Measurements from ENCODE around the gene AP3S2.

Gene AP3S2

DNA sequence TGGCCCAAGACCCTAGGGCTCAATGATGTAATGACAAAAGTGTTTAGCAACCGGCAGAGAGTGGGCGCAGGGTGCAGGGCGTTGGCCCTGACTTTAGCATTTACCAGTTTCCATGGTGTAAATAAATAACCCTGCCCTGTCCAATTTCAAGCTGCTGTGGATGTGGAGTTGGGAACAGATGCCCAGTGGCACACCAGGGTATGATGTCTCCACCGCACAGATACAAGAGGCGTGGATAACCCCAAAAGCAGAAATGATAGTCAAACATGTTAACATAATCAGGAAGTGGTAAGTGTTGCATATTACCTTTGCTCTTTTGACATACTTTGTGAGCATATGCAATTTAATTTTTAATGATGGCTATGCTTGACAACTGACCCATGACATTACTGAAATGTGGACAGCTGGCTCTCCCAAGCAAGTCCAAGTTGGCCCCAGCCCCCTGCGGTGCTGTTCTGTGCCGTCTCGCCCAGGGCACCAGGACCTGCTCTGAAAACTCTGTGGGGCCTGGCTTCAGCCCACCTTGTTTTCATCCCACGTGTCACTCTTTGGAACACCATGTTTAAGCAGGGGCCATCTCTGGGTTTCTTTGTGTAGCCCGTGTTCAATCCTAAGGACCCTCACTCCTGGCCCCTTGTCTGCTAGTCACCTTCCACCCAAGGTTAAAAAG lies 68.4 kb downstream of the AP3S2 start:
- H3K4me3 ChIP-seq (replicated peaks; ENCODE audit: low read depth, low read length): no peak overlapping the region
- no peaks in the 10 kb centered on the region; the same call in 1 of the 2 replicates for H3K27me3 ChIP-seq (replicated peaks; ENCODE audit: control insufficient read depth, insufficient read depth, low read length)
- DNase-seq (ENCODE audit: extremely low read depth, insufficient read length): no peak
- H3K36me3 ChIP-seq (ENCODE audit: control insufficient read depth, insufficient read depth, low read length): no peaks in the 10 kb centered on the region
- TF ChIP-seq, protein P1, sequence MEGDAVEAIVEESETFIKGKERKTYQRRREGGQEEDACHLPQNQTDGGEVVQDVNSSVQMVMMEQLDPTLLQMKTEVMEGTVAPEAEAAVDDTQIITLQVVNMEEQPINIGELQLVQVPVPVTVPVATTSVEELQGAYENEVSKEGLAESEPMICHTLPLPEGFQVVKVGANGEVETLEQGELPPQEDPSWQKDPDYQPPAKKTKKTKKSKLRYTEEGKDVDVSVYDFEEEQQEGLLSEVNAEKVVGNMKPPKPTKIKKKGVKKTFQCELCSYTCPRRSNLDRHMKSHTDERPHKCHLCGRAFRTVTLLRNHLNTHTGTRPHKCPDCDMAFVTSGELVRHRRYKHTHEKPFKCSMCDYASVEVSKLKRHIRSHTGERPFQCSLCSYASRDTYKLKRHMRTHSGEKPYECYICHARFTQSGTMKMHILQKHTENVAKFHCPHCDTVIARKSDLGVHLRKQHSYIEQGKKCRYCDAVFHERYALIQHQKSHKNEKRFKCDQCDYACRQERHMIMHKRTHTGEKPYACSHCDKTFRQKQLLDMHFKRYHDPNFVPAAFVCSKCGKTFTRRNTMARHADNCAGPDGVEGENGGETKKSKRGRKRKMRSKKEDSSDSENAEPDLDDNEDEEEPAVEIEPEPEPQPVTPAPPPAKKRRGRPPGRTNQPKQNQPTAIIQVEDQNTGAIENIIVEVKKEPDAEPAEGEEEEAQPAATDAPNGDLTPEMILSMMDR (IDR thresholded peaks at IDR 0.05; ENCODE audit: insufficient read depth, low read length, poor library complexity, severe bottlenecking): no peak

DNA sequence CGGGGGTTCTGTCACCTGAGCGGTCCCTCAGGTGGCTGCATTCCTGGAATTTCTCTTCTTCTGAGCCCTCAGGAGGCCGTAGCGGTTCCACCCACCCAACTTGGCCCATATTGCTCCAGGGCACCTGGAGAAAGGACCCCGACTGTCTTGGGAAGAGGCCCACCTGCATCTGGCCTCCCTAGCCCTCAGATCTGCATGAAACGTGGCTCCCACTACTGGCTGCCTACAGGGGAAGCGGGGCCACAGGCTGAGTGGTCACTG lies 69.3 kb downstream of the AP3S2 start:
- H3K27me3 ChIP-seq (replicated peaks; ENCODE audit: control insufficient read depth, insufficient read depth, low read length): no peaks in the 10 kb centered on the region; the same call in 1 of the 2 replicates
- no peaks in the 10 kb centered on the region for H3K36me3 ChIP-seq (ENCODE audit: control insufficient read depth, insufficient read depth, low read length)
- H3K4me3 ChIP-seq (replicated peaks; ENCODE audit: low read depth, low read length): no peak overlapping the region
- no peak for DNase-seq (ENCODE audit: extremely low read depth, insufficient read length)
- TF ChIP-seq, protein P1 (IDR thresholded peaks at IDR 0.05; ENCODE audit: insufficient read depth, low read length, poor library complexity, severe bottlenecking): no peak

DNA sequence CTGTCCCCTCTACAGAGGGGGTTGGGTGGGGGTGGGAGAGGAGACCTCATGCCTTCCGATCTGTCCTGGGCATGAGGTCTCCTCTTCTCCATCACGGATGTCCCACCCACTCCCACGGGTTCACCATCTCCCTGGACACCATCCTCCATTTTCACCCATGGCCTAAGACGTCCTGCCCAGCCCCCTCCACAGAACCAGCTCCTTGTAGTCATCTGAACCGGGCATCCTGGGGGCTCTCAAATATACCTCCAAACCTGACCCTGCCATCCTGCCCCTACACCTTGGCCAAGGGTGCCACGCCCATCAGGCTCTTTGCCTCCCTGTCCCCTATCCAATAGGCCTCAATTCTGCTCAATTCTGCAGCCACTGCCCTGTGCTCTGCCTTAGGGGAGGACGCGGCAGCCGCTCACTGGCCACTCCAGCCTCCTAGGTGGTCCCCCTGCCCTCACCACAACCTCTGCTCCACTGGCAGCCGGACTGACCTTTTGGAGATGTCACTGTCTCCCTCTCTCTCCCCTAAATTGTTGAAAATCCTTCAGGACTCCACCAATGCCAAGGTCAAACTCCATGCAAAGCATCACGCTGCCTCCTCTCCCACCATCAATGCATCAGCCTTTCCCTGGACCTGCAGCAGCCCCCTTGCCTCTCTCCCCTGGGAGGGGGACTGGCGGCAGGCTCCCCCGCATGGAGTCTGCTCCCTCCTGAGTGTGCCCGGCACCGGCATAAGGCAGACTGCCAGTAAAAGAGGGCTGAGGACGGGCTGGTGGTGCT lies 69.8 kb downstream of the AP3S2 start:
- H3K27me3 ChIP-seq (replicated peaks; ENCODE audit: control insufficient read depth, insufficient read depth, low read length): no peaks in the 10 kb centered on the region; the same call in 1 of the 2 replicates
- DNase-seq (ENCODE audit: extremely low read depth, insufficient read length): no peak
- no peak overlapping the region for H3K4me3 ChIP-seq (replicated peaks; ENCODE audit: low read depth, low read length)
- TF ChIP-seq, protein P1 (IDR thresholded peaks at IDR 0.05; ENCODE audit: insufficient read depth, low read length, poor library complexity, severe bottlenecking): no peak
- H3K36me3 ChIP-seq (ENCODE audit: control insufficient read depth, insufficient read depth, low read length): no peaks in the 10 kb centered on the region

DNA sequence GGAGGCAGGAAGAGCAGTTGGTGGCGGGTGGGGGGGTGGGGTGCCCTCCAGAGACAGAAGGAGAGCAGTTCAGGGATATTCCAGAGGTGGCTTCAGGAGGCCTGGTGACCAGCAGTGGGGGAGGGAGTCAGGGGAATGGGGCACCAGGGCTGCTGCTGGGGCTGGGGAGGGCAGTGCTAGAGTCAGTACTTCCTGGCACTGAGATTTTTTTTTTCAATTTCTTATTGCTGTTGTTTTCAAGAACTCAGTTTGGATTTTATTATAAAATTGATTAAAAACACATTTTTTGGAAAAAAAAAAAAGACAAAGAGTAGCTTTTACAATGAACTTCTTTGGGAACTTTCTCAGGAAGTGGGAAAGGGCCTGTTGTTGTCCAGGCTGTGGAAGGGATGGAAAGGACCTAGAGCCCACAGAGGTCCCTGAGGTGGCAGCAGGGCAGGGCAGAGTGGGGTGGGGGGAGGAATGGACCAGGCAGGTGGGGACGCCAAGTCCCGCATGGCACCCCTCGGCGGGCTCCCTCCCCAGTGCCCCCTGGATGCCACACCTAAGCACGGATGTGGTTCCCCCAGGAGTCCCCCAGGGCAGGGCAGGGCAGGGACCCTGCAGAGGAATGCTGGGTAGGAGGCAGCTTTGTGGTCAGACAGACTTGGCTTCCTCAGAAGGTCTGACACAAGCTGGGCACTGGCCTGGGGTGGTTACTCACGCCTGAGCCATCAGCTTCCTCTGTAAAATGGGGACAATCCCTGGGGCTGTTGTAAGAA lies 70.7 kb downstream of the AP3S2 start:
- no peaks in the 10 kb centered on the region; the same call in 1 of the 2 replicates for H3K27me3 ChIP-seq (replicated peaks; ENCODE audit: control insufficient read depth, insufficient read depth, low read length)
- no peak overlapping the region for H3K4me3 ChIP-seq (replicated peaks; ENCODE audit: low read depth, low read length)
- no peaks in the 10 kb centered on the region for H3K36me3 ChIP-seq (ENCODE audit: control insufficient read depth, insufficient read depth, low read length)
- DNase-seq (ENCODE audit: extremely low read depth, insufficient read length): no peak
- TF ChIP-seq, protein P1 (IDR thresholded peaks at IDR 0.05; ENCODE audit: insufficient read depth, low read length, poor library complexity, severe bottlenecking): no peak

DNA sequence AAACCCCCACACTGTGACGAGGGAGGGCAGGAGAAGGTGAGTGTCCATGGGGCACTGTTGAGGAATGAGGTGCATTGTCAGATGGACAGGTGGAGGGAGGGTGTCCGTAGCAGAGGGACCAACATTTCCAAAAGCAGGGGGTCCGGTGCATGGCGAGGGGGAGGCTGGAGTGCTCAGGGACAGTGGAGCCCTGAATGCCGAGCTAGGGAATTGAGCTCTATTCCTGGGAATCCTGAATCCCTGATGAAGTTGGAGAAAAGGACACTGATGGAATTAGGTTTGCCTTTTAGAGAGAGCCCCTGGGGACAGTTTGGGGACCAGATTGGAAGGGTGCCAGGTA lies 71.2 kb downstream of the AP3S2 start:
- no peak for DNase-seq (ENCODE audit: extremely low read depth, insufficient read length)
- TF ChIP-seq, protein P1 (IDR thresholded peaks at IDR 0.05; ENCODE audit: insufficient read depth, low read length, poor library complexity, severe bottlenecking): no peak
- H3K27me3 ChIP-seq (replicated peaks; ENCODE audit: control insufficient read depth, insufficient read depth, low read length): no peaks in the 10 kb centered on the region; the same call in 1 of the 2 replicates
- no peak overlapping the region for H3K4me3 ChIP-seq (replicated peaks; ENCODE audit: low read depth, low read length)
- H3K36me3 ChIP-seq (ENCODE audit: control insufficient read depth, insufficient read depth, low read length): no peaks in the 10 kb centered on the region

All from GM06990 (cell line).